ENCODE results near the gene SLC36A3.

SLC36A3 gene

GRCh38 chr5:151296478-151296830 lies 7.1 kb downstream of the SLC36A3 start:
- no peak overlapping the region for H2AK5ac ChIP-seq (ENCODE audit: low read depth, low read length)
- no peak overlapping the region for H2BK12ac ChIP-seq (ENCODE audit: low read length)
- H2BK5ac ChIP-seq (ENCODE audit: low read length): no peak overlapping the region
- H2BK120ac ChIP-seq (ENCODE audit: low read depth, low read length): no peak overlapping the region
- no peak overlapping the region for H3K27ac ChIP-seq (replicated peaks; ENCODE audit: low read length)
- H3K23ac ChIP-seq (ENCODE audit: low read depth, low read length, poor library complexity): no peak overlapping the region
- H3K27me3 ChIP-seq (ENCODE audit: control insufficient read depth in 3 of 3, insufficient read depth in 3 of 3, low read depth in 1 of 3, low read length in 3 of 3): no peaks in the 10 kb centered on the region
- H3K4me1 ChIP-seq (ENCODE audit: control insufficient read depth in 2 of 2, insufficient read depth in 1 of 2, low read depth in 1 of 2, low read length in 2 of 2): peaks cover 0 to 2% of the 10 kb centered on the region in 2 donors
- no peaks in the 10 kb centered on the region for H3K79me1 ChIP-seq (ENCODE audit: low read depth, low read length)
- no peak overlapping the region for H2AFZ ChIP-seq (ENCODE audit: low read length)
- no peak overlapping the region for H4K91ac ChIP-seq (ENCODE audit: low read depth, low read length, poor library complexity)
- H3K9me3 ChIP-seq (replicated peaks in 1 of 2; ENCODE audit: control insufficient read depth in 2 of 2, insufficient read depth in 1 of 2, low read depth in 1 of 2, low read length in 2 of 2): no peaks in the 10 kb centered on the region
- no peak overlapping the region for H3K14ac ChIP-seq (ENCODE audit: low read length)
- no peak overlapping the region for H3K4ac ChIP-seq (ENCODE audit: low read length)
- no peak overlapping the region for H4K8ac ChIP-seq (ENCODE audit: low read depth, low read length)
- no peak for DNase-seq (ENCODE audit: low spot score)
- no peak overlapping the region for H3K18ac ChIP-seq (ENCODE audit: low read length)
- no peak overlapping the region for H3K9ac ChIP-seq (ENCODE audit: low read depth, low read length, poor library complexity)
- no peak overlapping the region for H2BK15ac ChIP-seq (ENCODE audit: low read length)
- H3K36me3 ChIP-seq (replicated peaks in 1 of 2; ENCODE audit: control insufficient read depth in 2 of 2, insufficient read depth in 2 of 2, low read length in 2 of 2): no peaks in the 10 kb centered on the region
- no CpG with 5 or more reads among the region's 1 CpG for WGBS, 2 donors (ENCODE audit: extremely low coverage in 2 of 2, insufficient read length in 2 of 2, insufficient replicate concordance in 1 of 2)
- H3K4me2 ChIP-seq (ENCODE audit: insufficient read depth, low read length, poor library complexity, severe bottlenecking): no peak overlapping the region
- H3K4me3 ChIP-seq (ENCODE audit: low read length in 2 of 2): no peak overlapping the region

GRCh38 chr5:151295791-151296477 lies 7.6 kb downstream of the SLC36A3 start:
- Histone ChIP-seq H3K23ac (ENCODE audit: low read depth, low read length, poor library complexity) (no peak overlapping the region), H3K27me3 (ENCODE audit: control insufficient read depth in 3 of 3, insufficient read depth in 3 of 3, low read depth in 1 of 3, low read length in 3 of 3) (no peaks in the 10 kb centered on the region), H3K27ac (replicated peaks; ENCODE audit: low read length) (no peak overlapping the region), H2AK5ac (ENCODE audit: low read depth, low read length) (no peak overlapping the region), H2BK12ac (ENCODE audit: low read length) (no peak overlapping the region), H4K8ac (ENCODE audit: low read depth, low read length) (no peak overlapping the region), H3K4me3 (ENCODE audit: low read length in 2 of 2) (no peak overlapping the region), H2BK5ac (ENCODE audit: low read length) (no peak overlapping the region), H3K4me1 (ENCODE audit: control insufficient read depth in 2 of 2, insufficient read depth in 1 of 2, low read depth in 1 of 2, low read length in 2 of 2) (peaks cover 0 to 2% of the 10 kb centered on the region in 2 donors), H2BK15ac (ENCODE audit: low read length) (no peak overlapping the region), H3K9me3 (replicated peaks in 1 of 2; ENCODE audit: control insufficient read depth in 2 of 2, insufficient read depth in 1 of 2, low read depth in 1 of 2, low read length in 2 of 2) (no peaks in the 10 kb centered on the region), H3K18ac (ENCODE audit: low read length) (no peak overlapping the region), H3K36me3 (replicated peaks in 1 of 2; ENCODE audit: control insufficient read depth in 2 of 2, insufficient read depth in 2 of 2, low read length in 2 of 2) (no peaks in the 10 kb centered on the region), H3K4me2 (ENCODE audit: insufficient read depth, low read length, poor library complexity, severe bottlenecking) (no peak overlapping the region), H3K9ac (ENCODE audit: low read depth, low read length, poor library complexity) (no peak overlapping the region), H3K79me1 (ENCODE audit: low read depth, low read length) (no peaks in the 10 kb centered on the region), H4K91ac (ENCODE audit: low read depth, low read length, poor library complexity) (no peak overlapping the region), H3K14ac (ENCODE audit: low read length) (no peak overlapping the region), H2BK120ac (ENCODE audit: low read depth, low read length) (no peak overlapping the region), H3K4ac (ENCODE audit: low read length) (no peak overlapping the region), H2AFZ (ENCODE audit: low read length) (no peak overlapping the region)
- WGBS, 2 donors (ENCODE audit: extremely low coverage in 2 of 2, insufficient read length in 2 of 2, insufficient replicate concordance in 1 of 2): no CpG with 5 or more reads among the region's 7 CpGs
- DNase-seq (ENCODE audit: low spot score): no peak

GRCh38 chr5:151295138-151295537 lies 8.4 kb downstream of the SLC36A3 start:
- Histone ChIP-seq H3K9me3 (replicated peaks in 1 of 2; ENCODE audit: control insufficient read depth in 2 of 2, insufficient read depth in 1 of 2, low read depth in 1 of 2, low read length in 2 of 2) (no peaks in the 10 kb centered on the region), H2BK15ac (ENCODE audit: low read length) (no peak overlapping the region), H3K27me3 (ENCODE audit: control insufficient read depth in 3 of 3, insufficient read depth in 3 of 3, low read depth in 1 of 3, low read length in 3 of 3) (no peaks in the 10 kb centered on the region), H3K79me1 (ENCODE audit: low read depth, low read length) (no peaks in the 10 kb centered on the region), H3K18ac (ENCODE audit: low read length) (no peak overlapping the region), H3K23ac (ENCODE audit: low read depth, low read length, poor library complexity) (no peak overlapping the region), H3K4ac (ENCODE audit: low read length) (no peak overlapping the region), H3K4me3 (ENCODE audit: low read length in 2 of 2) (no peak overlapping the region), H4K91ac (ENCODE audit: low read depth, low read length, poor library complexity) (no peak overlapping the region), H3K4me1 (ENCODE audit: control insufficient read depth in 2 of 2, insufficient read depth in 1 of 2, low read depth in 1 of 2, low read length in 2 of 2) (peaks cover 0 to 2% of the 10 kb centered on the region in 2 donors), H3K27ac (replicated peaks; ENCODE audit: low read length) (no peak overlapping the region), H3K4me2 (ENCODE audit: insufficient read depth, low read length, poor library complexity, severe bottlenecking) (no peak overlapping the region), H2BK120ac (ENCODE audit: low read depth, low read length) (no peak overlapping the region), H2AK5ac (ENCODE audit: low read depth, low read length) (no peak overlapping the region), H3K9ac (ENCODE audit: low read depth, low read length, poor library complexity) (no peak overlapping the region), H4K8ac (ENCODE audit: low read depth, low read length) (no peak overlapping the region), H2BK5ac (ENCODE audit: low read length) (no peak overlapping the region), H2AFZ (ENCODE audit: low read length) (no peak overlapping the region), H3K36me3 (replicated peaks in 1 of 2; ENCODE audit: control insufficient read depth in 2 of 2, insufficient read depth in 2 of 2, low read length in 2 of 2) (no peaks in the 10 kb centered on the region), H3K14ac (ENCODE audit: low read length) (no peak overlapping the region), H2BK12ac (ENCODE audit: low read length) (no peak overlapping the region)
- WGBS, 2 donors (ENCODE audit: extremely low coverage in 2 of 2, insufficient read length in 2 of 2, insufficient replicate concordance in 1 of 2): no CpG with 5 or more reads among the region's 5 CpGs
- no peak for DNase-seq (ENCODE audit: low spot score)

GRCh38 chr5:151293624-151294023 lies 9.9 kb downstream of the SLC36A3 start:
- no peak overlapping the region for H3K9ac ChIP-seq (ENCODE audit: low read depth, low read length, poor library complexity)
- no peaks in the 10 kb centered on the region for H3K79me1 ChIP-seq (ENCODE audit: low read depth, low read length)
- no peak overlapping the region for H2BK15ac ChIP-seq (ENCODE audit: low read length)
- no peak overlapping the region for H3K27ac ChIP-seq (replicated peaks; ENCODE audit: low read length)
- H3K9me3 ChIP-seq (replicated peaks in 1 of 2; ENCODE audit: control insufficient read depth in 2 of 2, insufficient read depth in 1 of 2, low read depth in 1 of 2, low read length in 2 of 2): no peaks in the 10 kb centered on the region
- H2BK120ac ChIP-seq (ENCODE audit: low read depth, low read length): no peak overlapping the region
- H2AK5ac ChIP-seq (ENCODE audit: low read depth, low read length): no peak overlapping the region
- H4K91ac ChIP-seq (ENCODE audit: low read depth, low read length, poor library complexity): no peak overlapping the region
- H3K36me3 ChIP-seq (replicated peaks in 1 of 2; ENCODE audit: control insufficient read depth in 2 of 2, insufficient read depth in 2 of 2, low read length in 2 of 2): no peaks in the 10 kb centered on the region
- no peak overlapping the region for H2AFZ ChIP-seq (ENCODE audit: low read length)
- H3K4me1 ChIP-seq (ENCODE audit: control insufficient read depth in 2 of 2, insufficient read depth in 1 of 2, low read depth in 1 of 2, low read length in 2 of 2): peaks cover 0 to 2% of the 10 kb centered on the region in 2 donors
- H3K18ac ChIP-seq (ENCODE audit: low read length): no peak overlapping the region
- DNase-seq (ENCODE audit: low spot score): no peak
- no peak overlapping the region for H3K14ac ChIP-seq (ENCODE audit: low read length)
- no peak overlapping the region for H4K8ac ChIP-seq (ENCODE audit: low read depth, low read length)
- no CpG with 5 or more reads among the region's 4 CpGs for WGBS, 2 donors (ENCODE audit: extremely low coverage in 2 of 2, insufficient read length in 2 of 2, insufficient replicate concordance in 1 of 2)
- H3K4me3 ChIP-seq (ENCODE audit: low read length in 2 of 2): no peak overlapping the region
- no peaks in the 10 kb centered on the region for H3K27me3 ChIP-seq (ENCODE audit: control insufficient read depth in 3 of 3, insufficient read depth in 3 of 3, low read depth in 1 of 3, low read length in 3 of 3)
- H3K4me2 ChIP-seq (ENCODE audit: insufficient read depth, low read length, poor library complexity, severe bottlenecking): no peak overlapping the region
- H3K4ac ChIP-seq (ENCODE audit: low read length): no peak overlapping the region
- H2BK12ac ChIP-seq (ENCODE audit: low read length): no peak overlapping the region
- no peak overlapping the region for H3K23ac ChIP-seq (ENCODE audit: low read depth, low read length, poor library complexity)
- no peak overlapping the region for H2BK5ac ChIP-seq (ENCODE audit: low read length)

All from neuronal stem cell (in vitro differentiated cells).